Measurements from ENCODE around the gene ZBTB33. TPM values are rescaled to one million over a fixed set of nuclear protein-coding genes. Genes with fewer than 3 reads are reported as not detected.

ZBTB33 gene
- total and polyA plus RNA-seq, 4 donors, result 6.1 to 18.1 (median 11.5) TPM

- no peak for DNase-seq (ENCODE audit: low spot score)
- peaks cover 0 to 3% (median 0%) of the 10 kb centered on the region in 4 donors for H3K36me3 ChIP-seq (ENCODE audit: control insufficient read depth in 4 of 4, insufficient read depth in 3 of 4, low read depth in 1 of 4, low read length in 3 of 4)
Measured at GRCh38 chrX:120223374-120223773, 27.2 kb upstream of the ZBTB33 start.

GRCh38 chrX:120224388-120224787 is 26.2 kb upstream of the ZBTB33 start:
- Histone ChIP-seq H3K27ac (ENCODE audit: low read depth in 1 of 2, low read length in 2 of 2) (no peak overlapping the region), H3K4me3 (ENCODE audit: low read depth in 1 of 3, low read length in 3 of 3) (no peak overlapping the region), H3K36me3 (ENCODE audit: control insufficient read depth in 4 of 4, insufficient read depth in 3 of 4, low read depth in 1 of 4, low read length in 3 of 4) (peaks cover 0 to 3% (median 0%) of the 10 kb centered on the region in 4 donors), H3K4me1 (ENCODE audit: control insufficient read depth in 4 of 4, insufficient read depth in 4 of 4, low read length in 3 of 4) (peaks cover 0 to 4% (median 0%) of the 10 kb centered on the region in 4 donors), H3K27me3 (ENCODE audit: control insufficient read depth in 4 of 4, insufficient read depth in 4 of 4, low read length in 3 of 4) (no peaks in the 10 kb centered on the region), H3K9me3 (ENCODE audit: control insufficient read depth in 4 of 4, low read length in 3 of 4) (no peaks in the 10 kb centered on the region), H3K9ac (ENCODE audit: low read depth in 1 of 2, low read length in 2 of 2) (no peak overlapping the region)
- TF ChIP-seq CTCF (IDR thresholded peaks at IDR 0.05; ENCODE audit: low read depth, low read length, missing input control), result no peak
- TF ChIP-seq JUND (IDR thresholded peaks at IDR 0.05), result no peak
- WGBS, result 85% methylated on average over 4 of the region's 4 CpGs
- no peak for DNase-seq (ENCODE audit: low spot score)

More at GRCh38 chrX:120223374-120223773, 27.2 kb upstream of the ZBTB33 start:
- H3K9me3 ChIP-seq (ENCODE audit: control insufficient read depth in 4 of 4, low read length in 3 of 4), result no peaks in the 10 kb centered on the region
- no peak overlapping the region for H3K9ac ChIP-seq (ENCODE audit: low read depth in 1 of 2, low read length in 2 of 2)
- 98% methylated on average over 8 of the region's 8 CpGs for WGBS
- no peak overlapping the region for H3K27ac ChIP-seq (ENCODE audit: low read depth in 1 of 2, low read length in 2 of 2)
- no peak overlapping the region for H3K4me3 ChIP-seq (ENCODE audit: low read depth in 1 of 3, low read length in 3 of 3)
- no peaks in the 10 kb centered on the region for H3K27me3 ChIP-seq (ENCODE audit: control insufficient read depth in 4 of 4, insufficient read depth in 4 of 4, low read length in 3 of 4)
- TF ChIP-seq REST (IDR thresholded peaks at IDR 0.05), result no peak
- TF ChIP-seq ATF3 (IDR thresholded peaks at IDR 0.05), result no peak
- no peaks in the 10 kb centered on the region for H3K4me1 ChIP-seq (ENCODE audit: control insufficient read depth in 4 of 4, insufficient read depth in 4 of 4, low read length in 3 of 4)

- WGBS, result 88% methylated on average over 9 of the region's 9 CpGs
- H3K9ac ChIP-seq (ENCODE audit: low read depth in 1 of 2, low read length in 2 of 2), result no peak overlapping the region
- TF ChIP-seq REST (IDR thresholded peaks at IDR 0.05) (no peak), SP1 (IDR thresholded peaks at IDR 0.05) (no peak), RAD21 (IDR thresholded peaks at IDR 0.05) (no peak), HNF4A (conservative IDR thresholded peaks at IDR 0.05) (no peak), HNF4G (IDR thresholded peaks at IDR 0.05) (no peak), RXRA (IDR thresholded peaks at IDR 0.05) (no peak), CTCF (IDR thresholded peaks at IDR 0.05; ENCODE audit: low read depth, low read length, missing input control) (no peak), FOXA1 (IDR thresholded peaks at IDR 0.05) (no peak), MAX (IDR thresholded peaks at IDR 0.05) (no peak), NR2F2 (IDR thresholded peaks at IDR 0.05) (no peak), ATF3 (IDR thresholded peaks at IDR 0.05) (no peak), GABPA (IDR thresholded peaks at IDR 0.05 in 1 of 2, conservative IDR thresholded peaks at IDR 0.05 in 1 of 2) (no peak)
Measured at GRCh38 chrX:120228187-120228908, 22.3 kb upstream of the ZBTB33 start.

More at GRCh38 chrX:120228187-120228908, 22.3 kb upstream of the ZBTB33 start:
- Histone ChIP-seq H3K4me1 (ENCODE audit: control insufficient read depth in 4 of 4, insufficient read depth in 4 of 4, low read length in 3 of 4) (peaks cover 0 to 7% (median 0%) of the 10 kb centered on the region in 4 donors), H3K27me3 (ENCODE audit: control insufficient read depth in 4 of 4, insufficient read depth in 4 of 4, low read length in 3 of 4) (no peaks in the 10 kb centered on the region), H3K36me3 (ENCODE audit: control insufficient read depth in 4 of 4, insufficient read depth in 3 of 4, low read depth in 1 of 4, low read length in 3 of 4) (no peaks in the 10 kb centered on the region), H3K27ac (ENCODE audit: low read depth in 1 of 2, low read length in 2 of 2) (no peak overlapping the region), H3K4me3 (ENCODE audit: low read depth in 1 of 3, low read length in 3 of 3) (no peak overlapping the region), H3K9me3 (ENCODE audit: control insufficient read depth in 4 of 4, low read length in 3 of 4) (no peaks in the 10 kb centered on the region)
- no peak for DNase-seq (ENCODE audit: low spot score)
